RWPE1 (cell line): ENCODE data around the gene ICE2.

Source experiments
- CTCF ChIA-PET: fragments of 350-600 bp; sonication (Branson Sonifier 250); formaldehyde crosslinking; extraction: SDS; loops from one replicate; lab custom pipeline; 2021; lab: Yijun Ruan, JAX
- POLR2A ChIA-PET: fragments of 400-600 bp; formaldehyde crosslinking; extraction: SDS; loops from one replicate; lab custom pipeline; 2020; ENCODE audit warnings: antibody characterized with exemption; ENCODE audit not compliant: low non-redundant PET; lab: Yijun Ruan, JAX
- DNase-seq: peaks from one replicate; pipeline ENCODE4 v3.0.0; 2012; ENCODE audit warnings: low spot score
- H3K27ac ChIP-seq: fragments of 450-650 bp; 2 replicates; pipeline ENCODE4 v1.5.1; 2017
- CTCF ChIP-seq: fragments of 450-650 bp; conservative IDR thresholded peaks from 2 replicates; pipeline ENCODE4 v1.5.1; 2017; ENCODE audit warnings: low read depth, mild to moderate bottlenecking

The ICE2 gene

GRCh38 chr15:60476713-60477112 is 2.2 kb downstream of the ICE2 start:
- TF ChIP-seq CTCF = no peak
- no peak overlapping the region for H3K27ac ChIP-seq
- no peak for DNase-seq
- ChIA-PET CTCF (interaction anchor here (0.5 kb wide), 1 partner anchor 150 kb away, joined by 6 read pairs; no protein-coding TSS in a partner anchor), POLR2A (no interaction called here)

- POLR2A ChIA-PET = no interaction called here
- CTCF ChIA-PET = interaction anchor here (0.7 kb wide), 1 partner anchor 1294 kb away, joined by 3 read pairs; no protein-coding TSS in a partner anchor
- H3K27ac ChIP-seq = no peak overlapping the region
These were observed 5.8 kb downstream of the ICE2 start for GRCh38 chr15:60473135-60473534.

GRCh38 chr15:60471314-60471713 is 7.6 kb downstream of the ICE2 start:
- DNase-seq = no peak
- CTCF ChIA-PET = interaction anchor here (0.9 kb wide), 1 partner anchor 64 kb away, joined by 3 read pairs; no protein-coding TSS in a partner anchor

More at GRCh38 chr15:60473135-60473534, 5.8 kb downstream of the ICE2 start:
- no peak for DNase-seq
- no peak for TF ChIP-seq CTCF

GRCh38 chr15:60469893-60470641 is 8.9 kb downstream of the ICE2 start:
- no peak for TF ChIP-seq CTCF
- H3K27ac ChIP-seq = no peak overlapping the region
- ChIA-PET CTCF (no interaction called here), POLR2A (no interaction called here)
- DNase-seq = no peak

More at GRCh38 chr15:60471314-60471713, 7.6 kb downstream of the ICE2 start:
- H3K27ac ChIP-seq = no peak overlapping the region
- POLR2A ChIA-PET = no interaction called here
- no peak for TF ChIP-seq CTCF

- DNase-seq = no peak
- no peak overlapping the region for H3K27ac ChIP-seq
- TF ChIP-seq CTCF = no peak
- POLR2A ChIA-PET = no interaction called here
- CTCF ChIA-PET = interaction anchor here (0.5 to 1.4 kb wide), 2 partner anchors 21 to 22 kb away, joined by 3 to 4 read pairs; no protein-coding TSS in a partner anchor
These were observed 13.9 kb downstream of the ICE2 start for GRCh38 chr15:60464836-60465630.

- TF ChIP-seq CTCF = no peak
- ChIA-PET POLR2A (no interaction called here), CTCF (interaction anchor here (0.5 to 0.6 kb wide), 2 partner anchors 10 to 50 kb away, joined by 3 read pairs; no protein-coding TSS in a partner anchor)
- H3K27ac ChIP-seq = no peak overlapping the region
- no peak for DNase-seq
These were observed 16.9 kb downstream of the ICE2 start for GRCh38 chr15:60462027-60462426.
